ENCODE measurements around the gene IDNK. TPM values are rescaled to one million over a fixed set of nuclear protein-coding genes. Genes with fewer than 3 reads are reported as not detected.
A peak's percentile ranks its signal among the peaks of the same experiment; 100 is the strongest.

The IDNK gene
- total RNA-seq, 2 experiments from 2014 or later = 3.6 to 4.8 TPM

DNA sequence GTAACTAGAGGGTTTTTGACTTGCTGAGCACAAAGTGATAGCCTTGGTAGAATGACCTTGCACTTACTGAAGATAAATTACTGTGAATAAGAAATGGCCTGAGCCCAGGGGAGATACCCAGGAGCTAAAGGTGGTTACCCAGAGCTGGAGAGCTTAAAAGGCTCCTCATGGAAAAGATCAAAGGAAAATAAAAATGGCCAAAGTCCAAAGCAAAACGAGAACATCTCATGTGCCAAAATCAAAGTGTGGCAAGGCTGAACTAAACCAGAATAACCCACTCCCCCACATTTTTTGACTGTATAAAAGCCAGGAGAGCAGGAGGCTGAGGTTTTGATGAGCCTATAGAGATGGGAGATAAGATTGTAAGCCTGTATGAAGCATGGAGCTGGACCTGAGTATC is 14.4 kb downstream of the IDNK start:
- no peak for DNase-seq
- H3K4me3 Mint-ChIP-seq = no peak overlapping the region
- H3K36me3 Mint-ChIP-seq (ENCODE audit: low read depth) = no peaks in the 10 kb centered on the region
- no peak for ATAC-seq
- CTCF ChIA-PET = interaction anchor here (1.1 to 6.9 kb wide), 5 partner anchors 11 to 303 kb away, joined by 3 to 59 read pairs (median 5); partner anchors contain the start of gene IDNK
- H3K4me1 Mint-ChIP-seq (ENCODE audit: low read depth) = no peaks in the 10 kb centered on the region
- intact Hi-C loops (cut with micrococcal nuclease) = no loop called here
- H3K9me3 Mint-ChIP-seq = no peaks in the 10 kb centered on the region
- H3K27me3 Mint-ChIP-seq = no peaks in the 10 kb centered on the region
- POLR2A ChIA-PET = interaction anchor here (1.0 to 1.4 kb wide), 2 partner anchors 12 to 14 kb away, joined by 3 to 5 read pairs; partner anchors contain the start of gene IDNK
- no peak overlapping the region for H3K27ac Mint-ChIP-seq
- TF ChIP-seq, protein P1, sequence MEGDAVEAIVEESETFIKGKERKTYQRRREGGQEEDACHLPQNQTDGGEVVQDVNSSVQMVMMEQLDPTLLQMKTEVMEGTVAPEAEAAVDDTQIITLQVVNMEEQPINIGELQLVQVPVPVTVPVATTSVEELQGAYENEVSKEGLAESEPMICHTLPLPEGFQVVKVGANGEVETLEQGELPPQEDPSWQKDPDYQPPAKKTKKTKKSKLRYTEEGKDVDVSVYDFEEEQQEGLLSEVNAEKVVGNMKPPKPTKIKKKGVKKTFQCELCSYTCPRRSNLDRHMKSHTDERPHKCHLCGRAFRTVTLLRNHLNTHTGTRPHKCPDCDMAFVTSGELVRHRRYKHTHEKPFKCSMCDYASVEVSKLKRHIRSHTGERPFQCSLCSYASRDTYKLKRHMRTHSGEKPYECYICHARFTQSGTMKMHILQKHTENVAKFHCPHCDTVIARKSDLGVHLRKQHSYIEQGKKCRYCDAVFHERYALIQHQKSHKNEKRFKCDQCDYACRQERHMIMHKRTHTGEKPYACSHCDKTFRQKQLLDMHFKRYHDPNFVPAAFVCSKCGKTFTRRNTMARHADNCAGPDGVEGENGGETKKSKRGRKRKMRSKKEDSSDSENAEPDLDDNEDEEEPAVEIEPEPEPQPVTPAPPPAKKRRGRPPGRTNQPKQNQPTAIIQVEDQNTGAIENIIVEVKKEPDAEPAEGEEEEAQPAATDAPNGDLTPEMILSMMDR (IDR thresholded peaks at IDR 0.05) = no peak

DNA sequence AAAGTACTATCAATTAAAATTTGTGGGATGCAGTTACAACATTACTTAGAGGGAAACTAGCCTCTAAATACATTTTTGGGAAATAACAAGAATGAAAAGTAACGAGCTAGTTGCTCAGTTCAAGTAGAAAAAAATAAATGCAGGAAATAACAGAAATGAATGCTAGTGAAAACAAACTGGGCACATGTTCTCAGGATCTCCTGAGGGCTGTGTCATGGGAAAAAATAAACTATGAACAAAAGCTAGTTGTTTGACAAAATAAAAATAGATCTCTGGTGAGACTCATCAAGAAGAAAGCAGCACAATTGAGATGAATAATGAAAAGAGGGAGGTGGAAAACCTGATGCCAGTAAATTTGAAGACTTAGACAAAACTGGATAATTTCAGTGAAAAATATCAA is 16.3 kb downstream of the IDNK start:
- no peaks in the 10 kb centered on the region for H3K9me3 Mint-ChIP-seq
- no peaks in the 10 kb centered on the region for H3K4me1 Mint-ChIP-seq (ENCODE audit: low read depth)
- H3K36me3 Mint-ChIP-seq (ENCODE audit: low read depth) = peaks cover 5% of the 10 kb centered on the region
- no peaks in the 10 kb centered on the region for H3K27me3 Mint-ChIP-seq
- no peak for DNase-seq
- ATAC-seq = no peak
- ChIA-PET CTCF (interaction anchor here (0.9 to 6.9 kb wide), 4 partner anchors 10 to 272 kb away, joined by 3 to 59 read pairs (median 4); partner anchors contain the start of gene IDNK), POLR2A (interaction anchor here (0.8 to 2.3 kb wide), 2 partner anchors 10 to 67 kb away, joined by 3 to 6 read pairs; no protein-coding TSS in a partner anchor)
- H3K27ac Mint-ChIP-seq = no peak overlapping the region
- H3K4me3 Mint-ChIP-seq = no peak overlapping the region
- TF ChIP-seq, protein P1 (IDR thresholded peaks at IDR 0.05) = no peak
- intact Hi-C loops (cut with micrococcal nuclease) = no loop called here

DNA sequence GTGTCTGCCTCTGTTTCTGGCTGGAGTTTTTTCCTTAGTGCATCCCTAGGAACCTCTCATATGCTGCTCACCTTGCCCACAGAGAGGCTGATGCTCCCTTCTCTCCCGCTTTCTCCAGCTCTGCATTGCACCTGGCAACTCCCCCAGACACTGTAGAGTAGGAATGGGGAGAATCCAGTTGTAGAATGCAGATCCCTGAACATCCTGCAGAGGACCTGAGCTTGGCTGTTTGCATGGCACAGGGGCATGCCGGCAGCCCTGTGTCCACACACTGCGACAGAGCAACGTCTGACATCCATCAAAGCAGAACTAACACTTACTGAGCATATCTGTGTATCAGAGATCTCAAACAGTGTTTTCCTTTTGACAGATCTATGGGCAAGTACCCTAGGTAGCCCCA is 19.9 kb downstream of the IDNK start:
- H3K27me3 Mint-ChIP-seq = no peaks in the 10 kb centered on the region
- H3K4me3 Mint-ChIP-seq = no peak overlapping the region
- no peaks in the 10 kb centered on the region for H3K4me1 Mint-ChIP-seq (ENCODE audit: low read depth)
- ChIA-PET CTCF (no interaction called here), POLR2A (interaction anchor here (1.2 kb wide), 1 partner anchor 12 kb away, joined by 4 read pairs; no protein-coding TSS in a partner anchor)
- ATAC-seq (no peak), DNase-seq (no peak)
- no peaks in the 10 kb centered on the region for H3K9me3 Mint-ChIP-seq
- no peak overlapping the region for H3K27ac Mint-ChIP-seq
- TF ChIP-seq, protein P1 (IDR thresholded peaks at IDR 0.05) = no peak
- intact Hi-C loops (cut with micrococcal nuclease) = no loop called here
- peaks cover 5% of the 10 kb centered on the region for H3K36me3 Mint-ChIP-seq (ENCODE audit: low read depth)

DNA sequence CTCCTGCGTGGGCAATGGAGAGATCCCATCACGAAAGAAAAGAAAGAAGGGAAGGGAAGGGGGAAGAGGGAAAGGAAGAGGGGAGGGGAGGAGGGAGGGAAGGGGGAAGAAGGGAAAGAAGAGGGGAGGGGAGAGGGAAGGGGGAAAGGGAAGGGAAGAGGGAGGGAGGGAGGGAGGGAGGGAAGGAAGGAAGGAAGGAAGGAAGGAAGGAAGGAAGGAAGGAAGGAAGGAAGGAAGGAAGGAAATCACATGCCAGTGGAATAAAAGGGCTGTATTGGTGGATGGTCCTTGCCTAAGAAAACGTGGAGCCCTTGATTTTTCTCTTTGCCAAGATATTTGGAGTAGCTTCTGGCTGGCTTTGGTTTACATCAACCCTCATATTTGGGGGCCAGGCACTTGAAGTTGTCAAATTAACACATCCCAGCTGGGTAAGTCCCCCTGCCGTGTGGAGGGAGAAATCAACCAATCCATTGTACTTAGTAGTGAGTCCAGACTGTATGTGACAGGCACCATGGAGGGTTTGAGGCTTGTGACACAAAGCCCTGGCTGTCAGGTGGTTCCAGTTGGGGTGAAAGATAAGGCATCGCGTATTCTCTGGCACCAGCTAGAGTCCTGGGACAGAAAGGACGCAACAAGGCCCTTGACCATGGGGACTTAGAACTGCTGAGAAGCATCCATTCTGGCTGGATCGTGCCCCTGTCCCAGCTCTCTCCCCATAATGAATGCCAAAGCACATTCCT is 23.7 kb downstream of the IDNK start:
- Mint-ChIP-seq H3K4me3 (no peak overlapping the region), H3K36me3 (ENCODE audit: low read depth) (peaks cover 12% of the 10 kb centered on the region), H3K4me1 (ENCODE audit: low read depth) (no peaks in the 10 kb centered on the region), H3K9me3 (no peaks in the 10 kb centered on the region), H3K27me3 (no peaks in the 10 kb centered on the region), H3K27ac (no peak overlapping the region)
- CTCF ChIA-PET = interaction anchor here (2.0 to 6.0 kb wide), 2 partner anchors 8 to 26 kb away, joined by 13 to 59 read pairs; no protein-coding TSS in a partner anchor
- ATAC-seq = no peak
- POLR2A ChIA-PET = interaction anchor here (0.6 to 1.0 kb wide), 3 partner anchors 15 to 61 kb away, joined by 3 read pairs; partner anchors contain the start of gene UBQLN1
- intact Hi-C loops (cut with micrococcal nuclease) = no loop called here
- TF ChIP-seq, protein P1 (IDR thresholded peaks at IDR 0.05) = no peak
- DNase-seq = no peak

DNA sequence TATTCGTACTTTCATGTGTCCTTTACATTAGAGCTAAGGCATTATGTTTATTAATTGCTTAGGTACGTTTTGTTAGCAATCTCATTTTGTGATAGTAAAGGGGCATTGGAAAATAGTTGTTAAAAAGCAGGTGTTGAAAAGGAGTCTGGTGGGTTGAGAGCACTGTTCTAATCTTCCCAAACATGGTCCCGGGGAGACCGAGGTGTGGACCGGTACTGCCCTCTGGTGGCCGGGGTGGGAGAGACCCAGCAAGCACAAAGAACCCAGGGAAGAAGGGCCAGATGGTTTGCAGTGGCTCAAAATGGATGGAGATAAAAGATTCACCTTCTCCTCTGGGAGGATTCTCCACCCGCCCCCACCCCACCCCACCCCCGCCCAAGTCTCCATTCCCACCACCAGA is 26.1 kb downstream of the IDNK start:
- Mint-ChIP-seq H3K27me3 (no peaks in the 10 kb centered on the region), H3K9me3 (no peaks in the 10 kb centered on the region), H3K36me3 (ENCODE audit: low read depth) (peaks cover 28% of the 10 kb centered on the region), H3K4me1 (ENCODE audit: low read depth) (no peaks in the 10 kb centered on the region), H3K27ac (no peak overlapping the region), H3K4me3 (no peak overlapping the region)
- ChIA-PET CTCF (interaction anchor here (0.6 to 6.0 kb wide), 26 partner anchors 9 to 315 kb away, joined by 3 to 59 read pairs (median 4); partner anchors contain the start of gene IDNK), POLR2A (interaction anchor here (1.6 to 2.2 kb wide), 2 partner anchors 9 to 26 kb away, joined by 6 read pairs; partner anchors contain the start of gene IDNK)
- peak; percentile 80 for DNase-seq
- intact Hi-C loops (cut with micrococcal nuclease) = no loop called here
- TF ChIP-seq, protein P1 (IDR thresholded peaks at IDR 0.05) = peak; percentile 61
- ATAC-seq = peak; percentile 88
